Mammary epithelial cell (primary cell): ENCODE results near the gene GRPEL2.
"Not testable (repeated sequence)": the region's sequence is repeated elsewhere in the genome, so short reads cannot be mapped to it uniquely, and the experiment has no call there.

Experiments
- CTCF ChIP-seq, 2 donors: IDR thresholded peaks in 1 of 2; conservative IDR thresholded peaks in 1 of 2; 2 replicates each; pipeline ENCODE4 v1.5.1; 2011 to 2012; ENCODE audit warnings: inconsistent platforms in 2 of 2, low read length in 2 of 2, mild to moderate bottlenecking in 2 of 2, control low read depth in 1 of 2, low read depth in 1 of 2; ENCODE audit not compliant: insufficient read depth in 1 of 2; ENCODE audit errors: extremely low read depth in 1 of 2
- EZH2 ChIP-seq: IDR thresholded peaks from 2 replicates; pipeline ENCODE4 v1.6.1; 2012; ENCODE audit warnings: low read length, inconsistent platforms, borderline replicate concordance

DNA sequence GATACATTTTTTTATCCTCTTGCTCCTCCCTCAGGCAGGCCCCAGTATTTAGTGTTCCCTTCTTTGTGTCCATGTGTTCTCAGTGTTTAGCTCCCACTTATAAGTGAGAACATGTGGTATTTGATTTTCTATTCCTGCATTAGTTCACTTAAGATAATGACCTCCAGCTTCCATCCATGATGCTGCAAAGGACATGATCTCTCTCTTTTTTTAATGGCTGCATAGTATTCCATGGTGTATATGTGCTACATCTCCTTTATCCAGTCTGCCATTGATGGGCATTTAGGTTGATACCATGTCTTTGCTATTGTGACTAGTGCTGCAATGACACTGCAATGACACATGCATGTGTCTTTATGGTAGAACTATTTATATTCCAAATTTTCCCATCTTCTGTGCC lies 49.7 kb downstream of the GRPEL2 start:
- TF ChIP-seq CTCF (conservative IDR thresholded peaks at IDR 0.05 in 1 of 2, IDR thresholded peaks at IDR 0.05 in 1 of 2; ENCODE audit: extremely low read depth in 1 of 2, insufficient read depth in 1 of 2, low read depth in 1 of 2, low read length in 2 of 2); EZH2: not testable (repeated sequence)
